Activated CD4-positive, alpha-beta T cell treated with anti-CD3 and anti-CD28 coated beads, Interleukin-2, amount 50 U/mL, for 4 hours (primary cell): ENCODE measurements around the gene ADAMTSL1.

Source experiments
- DNase-seq, 2 experiments: peaks; one replicate each; pipeline ENCODE4 v3.0.0-alpha.2; 2020

Gene ADAMTSL1

DNA sequence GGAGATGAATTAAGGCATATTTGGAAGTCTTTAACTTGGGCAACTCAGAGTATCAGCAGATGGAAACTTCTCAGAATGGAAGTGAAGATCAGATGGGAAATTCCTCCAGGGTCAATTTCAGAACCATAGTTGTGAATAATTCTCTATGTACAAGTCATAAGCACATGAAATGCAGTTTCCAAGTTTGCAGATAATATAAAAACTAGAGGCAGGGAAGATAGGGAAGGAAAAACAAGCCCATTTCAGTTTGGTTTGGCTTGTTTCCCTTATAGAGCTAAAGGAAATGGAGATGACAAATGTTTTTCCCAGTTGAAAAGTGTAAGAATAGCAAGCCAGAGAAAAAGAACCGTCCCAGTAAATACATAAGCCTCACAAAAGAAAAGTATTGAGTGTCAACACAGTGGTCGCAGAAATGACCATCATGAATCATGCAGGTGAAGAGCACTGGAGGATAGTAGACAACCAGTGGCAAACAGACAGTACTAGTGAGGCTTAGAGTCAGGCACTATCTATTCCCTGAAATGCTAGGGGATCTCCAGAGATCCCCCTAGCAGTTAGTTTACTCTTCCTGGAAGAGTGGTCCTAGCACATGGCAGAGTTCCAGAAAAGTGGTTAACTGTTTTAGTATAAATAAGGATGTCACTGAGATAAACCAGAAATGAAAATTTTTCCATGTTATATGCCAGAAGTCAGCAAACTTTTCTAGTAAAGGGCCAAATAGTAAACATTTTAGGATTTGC, 313.1 kb downstream of the ADAMTSL1 start:
- DNase-seq = no peak

DNA sequence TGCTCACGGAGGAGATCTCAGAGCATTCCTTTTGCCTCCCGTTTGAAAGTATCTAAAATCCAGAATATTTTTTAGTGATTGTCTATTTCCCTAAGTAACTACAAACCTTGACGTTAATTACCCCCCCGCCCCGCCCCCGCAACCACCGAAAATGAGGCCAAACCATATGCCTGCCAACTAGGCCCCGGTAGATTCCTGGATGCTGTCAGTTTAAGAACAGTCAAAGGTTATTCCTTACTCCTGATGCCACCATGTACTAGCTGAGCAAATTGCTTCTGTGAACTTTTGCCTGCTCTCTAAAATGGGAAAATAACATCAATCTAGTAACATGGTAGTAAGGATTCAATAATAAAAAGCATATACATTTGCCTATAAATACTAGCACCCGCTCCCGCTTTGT, 314.3 kb downstream of the ADAMTSL1 start:
- no peak for DNase-seq

DNA sequence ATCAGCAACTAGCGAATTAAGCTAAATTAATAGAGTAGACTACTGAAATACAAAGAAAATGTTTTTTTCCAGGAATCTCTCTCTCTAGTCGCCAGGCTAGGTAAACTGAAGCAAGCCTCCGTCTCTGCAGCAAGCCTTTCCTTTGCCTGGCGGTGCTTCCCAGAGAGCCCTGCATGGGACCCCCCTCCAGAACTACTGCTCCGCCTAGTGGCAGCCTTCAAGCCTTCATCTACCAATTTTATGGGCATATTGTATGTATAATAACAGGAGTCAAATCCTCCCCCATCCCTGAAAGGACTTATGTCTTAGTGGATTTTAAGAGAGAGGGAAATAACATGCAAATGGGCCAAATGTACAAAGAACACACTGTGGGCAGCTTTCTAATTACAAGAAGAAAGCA, 317.1 kb downstream of the ADAMTSL1 start:
- DNase-seq = no peak

DNA sequence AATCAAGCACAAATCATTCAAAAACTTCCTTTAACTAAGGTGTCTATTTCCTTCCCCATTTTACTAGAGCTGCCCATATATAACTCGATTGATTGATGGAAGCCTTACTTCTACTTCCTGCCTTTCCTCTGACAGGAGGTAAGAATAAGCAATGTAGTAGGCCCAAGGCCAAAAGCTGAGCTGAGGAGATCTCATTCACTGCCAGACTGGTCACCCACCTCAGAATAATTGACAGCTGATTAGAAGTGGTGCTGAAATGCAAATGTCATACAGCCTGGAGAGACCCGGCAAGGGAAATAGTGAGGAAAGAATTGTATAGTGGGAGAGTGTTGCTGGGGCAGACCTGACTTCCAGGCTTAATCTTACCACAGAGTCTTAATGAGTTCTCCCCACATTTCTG, 319.2 kb downstream of the ADAMTSL1 start:
- DNase-seq = no peak

DNA sequence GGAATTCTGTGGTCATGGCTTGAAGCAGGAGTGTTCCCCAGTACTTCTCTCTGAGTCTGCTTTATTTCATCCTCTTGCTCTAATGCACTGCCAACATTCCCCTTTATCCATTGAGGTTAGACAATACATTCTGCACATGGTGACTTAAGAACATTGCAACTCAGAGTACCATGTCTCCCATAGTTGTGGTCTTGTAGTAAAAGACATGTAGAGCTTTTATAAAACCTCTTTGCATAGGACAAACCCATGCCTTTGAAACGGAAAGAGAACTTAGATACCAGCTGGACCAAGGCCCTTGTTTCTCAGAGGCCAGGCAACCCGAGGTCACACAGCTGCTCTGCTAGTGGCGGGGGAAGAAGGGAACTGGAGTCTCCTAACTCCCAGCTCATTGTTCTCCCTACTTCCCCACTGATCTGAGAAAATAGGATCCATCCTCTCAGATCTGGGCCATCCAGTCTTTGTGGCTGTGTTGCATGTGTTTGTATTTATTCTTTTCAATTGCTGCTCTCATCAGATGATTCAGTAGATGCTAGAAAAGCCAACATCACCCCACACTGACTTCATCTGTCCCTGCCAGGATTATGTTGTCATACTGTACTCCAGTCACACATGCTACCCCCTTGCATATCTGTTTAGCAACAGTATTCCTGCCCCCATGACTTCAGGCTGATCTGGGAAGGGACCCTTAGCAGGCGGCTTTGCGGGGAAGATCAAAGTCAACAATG, 322.2 kb downstream of the ADAMTSL1 start:
- no peak for DNase-seq

DNA sequence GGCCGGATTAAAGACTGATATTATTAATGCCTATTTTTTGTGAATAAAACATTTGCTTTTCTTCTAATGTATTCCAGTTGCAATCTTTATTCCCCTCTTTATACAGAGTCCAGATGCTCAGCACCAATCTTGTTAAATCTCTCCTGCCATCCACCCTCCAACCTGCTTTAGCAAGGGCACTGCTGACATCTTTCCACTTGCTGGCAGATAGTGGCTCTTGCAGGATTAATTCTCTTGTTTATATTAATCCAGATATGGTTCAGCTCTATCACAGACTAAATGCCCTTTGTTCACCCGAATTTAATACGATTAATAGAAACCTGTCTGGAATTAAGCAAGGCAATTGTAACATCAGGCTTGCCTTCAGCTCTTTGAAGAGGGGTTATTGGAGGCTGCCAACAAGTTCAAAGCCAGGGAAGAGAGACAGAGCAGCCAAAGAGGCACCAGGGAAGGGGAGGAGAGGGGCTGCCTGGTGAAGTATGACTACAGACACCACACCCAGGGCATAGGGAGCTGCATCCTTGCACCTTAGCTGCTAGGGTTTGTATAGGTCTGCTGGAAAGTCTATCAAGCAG, 322.8 kb downstream of the ADAMTSL1 start:
- DNase-seq = no peak

DNA sequence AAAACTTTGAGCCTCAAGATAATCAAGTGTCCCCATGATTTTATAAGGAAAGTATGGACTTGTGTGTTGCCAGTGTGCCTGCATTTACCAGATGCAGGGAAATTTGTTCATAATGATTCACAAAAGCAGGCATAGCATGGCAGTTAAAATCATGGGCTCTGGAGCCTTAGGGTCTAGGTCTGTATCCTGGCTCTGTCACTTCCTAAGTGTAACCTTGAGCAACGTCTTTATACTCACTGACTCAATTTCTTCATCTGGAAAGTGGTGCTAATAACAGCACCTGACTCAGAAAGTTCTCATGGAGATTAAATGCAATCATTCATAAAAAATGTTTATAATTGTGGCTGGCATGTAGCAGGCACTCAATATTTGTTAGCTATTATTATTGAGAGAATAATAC, 324.2 kb downstream of the ADAMTSL1 start:
- no peak for DNase-seq

DNA sequence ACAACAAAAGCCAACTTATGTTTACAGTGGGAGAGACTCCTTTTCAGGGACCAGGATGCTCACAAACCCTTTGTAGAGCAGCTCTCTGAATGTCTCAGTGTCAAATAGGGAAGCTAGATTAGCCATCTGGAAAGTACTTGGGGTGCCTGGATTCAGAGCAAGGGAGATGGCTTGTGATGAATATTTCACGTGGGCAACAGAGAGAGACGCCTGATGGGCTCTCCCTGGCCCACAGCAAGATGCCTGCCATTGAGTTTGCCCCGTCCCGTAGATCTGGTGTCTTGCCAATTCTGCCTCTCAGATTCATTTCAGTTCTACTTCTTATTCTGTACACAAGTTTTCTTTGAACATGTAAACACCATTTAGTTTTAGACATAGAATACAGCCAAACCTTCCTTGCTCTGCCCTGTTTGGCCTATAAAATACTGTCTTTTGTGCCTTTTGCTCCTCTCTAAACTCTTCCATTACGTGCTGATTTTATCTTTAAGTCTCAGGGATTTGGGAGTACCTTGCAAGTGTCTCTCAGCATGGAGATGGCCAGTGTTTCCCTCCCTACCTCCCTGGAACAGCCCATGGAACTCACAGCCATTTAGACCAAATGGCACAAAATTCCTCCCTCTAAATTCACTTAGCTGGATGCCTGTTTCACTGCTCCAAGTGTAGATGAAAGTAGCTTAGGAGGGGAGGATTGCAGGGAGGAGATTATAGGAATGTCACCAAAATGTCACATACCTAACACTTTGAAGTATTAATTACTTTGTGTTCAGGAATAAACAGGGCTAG, 324.7 kb downstream of the ADAMTSL1 start:
- DNase-seq = no peak

DNA sequence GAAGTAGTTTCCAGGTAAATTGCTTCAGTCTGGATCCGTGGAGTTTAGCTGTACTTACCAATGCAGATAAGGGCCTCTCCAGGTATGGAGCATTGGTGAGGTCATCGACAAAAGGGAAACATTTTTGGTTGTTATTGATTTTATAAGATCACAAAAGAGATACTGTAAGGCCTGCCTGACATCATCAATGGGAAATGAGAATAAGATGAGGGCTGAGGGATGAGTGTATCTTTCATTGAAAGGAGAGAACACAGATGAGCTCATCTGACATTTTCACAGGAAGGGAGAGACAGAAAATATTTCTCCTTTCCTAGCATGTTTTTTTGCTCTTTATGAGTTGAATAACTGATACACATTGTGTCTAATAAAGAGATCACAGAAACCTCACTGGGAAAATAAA, 325.5 kb downstream of the ADAMTSL1 start:
- DNase-seq = no peak

DNA sequence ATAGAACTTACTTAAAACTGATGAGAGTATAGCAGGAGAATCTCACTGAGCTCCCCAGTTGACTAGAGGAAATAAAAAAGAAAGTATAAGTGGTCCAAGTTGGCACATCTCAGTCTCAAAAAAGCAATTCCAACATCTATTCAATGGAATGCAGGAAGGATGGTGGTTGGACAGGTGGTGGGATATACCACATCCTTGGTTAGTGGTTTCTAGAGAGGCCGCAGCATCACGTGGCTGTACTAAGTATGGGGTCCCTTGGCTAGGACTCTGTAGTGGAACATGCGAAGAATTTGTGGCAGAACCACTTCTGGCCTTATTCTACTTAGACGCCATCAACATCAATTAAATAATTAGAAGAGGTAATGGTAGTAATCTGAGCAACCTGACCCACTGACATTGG, 326.6 kb downstream of the ADAMTSL1 start:
- no peak for DNase-seq

DNA sequence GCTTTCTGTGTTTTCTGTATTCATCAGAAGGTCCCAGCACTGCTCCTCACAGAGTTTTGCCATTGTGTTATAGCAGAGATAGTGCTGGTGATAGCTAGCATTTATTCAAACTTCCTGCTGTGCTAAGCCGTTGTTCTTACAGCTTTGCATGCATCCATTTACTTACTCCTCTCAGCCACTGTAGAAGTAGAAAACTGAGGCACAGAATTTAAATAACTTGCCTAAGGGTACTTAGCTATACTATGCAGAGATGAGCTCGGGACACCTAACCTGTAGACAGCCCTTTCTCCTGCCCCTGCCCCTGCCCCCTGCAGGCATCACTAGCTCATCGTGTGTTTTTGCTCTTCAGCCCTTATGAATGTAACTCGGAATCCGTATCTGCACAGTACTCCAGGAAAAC, 331.4 kb downstream of the ADAMTSL1 start:
- DNase-seq = no peak

DNA sequence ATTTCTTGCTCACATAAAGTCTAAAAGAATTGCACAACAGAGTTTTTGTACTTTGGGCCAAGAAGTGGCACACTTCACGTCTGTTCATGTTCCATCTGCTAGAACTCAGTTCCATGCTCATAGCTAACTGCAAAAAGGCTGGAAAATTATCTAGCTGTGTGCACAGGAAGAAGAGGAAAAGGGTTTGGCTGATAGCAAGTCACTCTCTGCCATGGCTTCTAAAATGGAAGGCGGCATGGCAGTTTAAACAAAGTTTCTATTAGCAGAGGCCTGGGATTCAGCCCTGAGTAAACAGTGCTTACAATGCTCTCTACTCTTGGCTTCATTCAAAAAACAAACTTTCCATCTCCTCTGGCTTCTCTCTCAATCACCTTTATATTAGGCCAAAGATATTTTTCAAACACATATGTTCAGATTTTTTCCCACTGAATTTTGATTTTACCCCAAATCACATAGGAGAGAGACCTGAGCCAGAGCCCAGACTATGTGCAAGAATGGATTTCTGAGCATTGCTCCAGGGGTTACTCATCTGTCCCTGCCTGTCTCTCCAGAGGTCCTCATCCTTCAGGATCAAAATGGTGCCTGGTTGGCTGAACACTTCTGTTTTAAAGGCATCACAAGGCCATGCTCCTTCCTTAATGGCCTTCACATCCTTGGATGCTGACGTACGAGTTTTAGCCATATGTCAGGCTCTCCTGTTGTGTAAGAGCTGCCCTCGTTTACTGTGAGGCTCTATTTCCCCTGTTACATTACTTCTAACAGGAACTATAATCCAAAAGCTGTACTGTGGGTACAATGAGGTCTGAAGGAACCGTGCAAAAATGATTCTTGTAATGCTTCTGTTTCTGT, 332.5 kb downstream of the ADAMTSL1 start:
- DNase-seq = no peak

DNA sequence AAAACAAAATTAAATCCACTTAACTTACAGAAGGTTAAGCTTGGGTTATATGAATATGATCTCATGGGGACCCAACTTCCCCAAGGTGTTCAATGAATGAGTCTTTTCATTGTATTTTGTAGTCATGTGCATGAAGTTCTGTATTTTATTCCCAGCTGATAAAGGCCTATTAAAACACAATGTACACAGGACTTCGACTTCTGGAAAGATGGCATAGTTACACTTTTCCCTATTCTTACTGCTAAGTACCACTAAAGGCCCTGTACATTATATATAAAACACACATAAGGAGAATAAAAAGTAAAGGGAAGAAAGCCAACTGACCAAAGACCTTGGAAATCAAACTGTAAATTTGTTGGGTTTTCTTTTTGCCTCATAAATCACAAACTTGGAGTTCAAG, 336.6 kb downstream of the ADAMTSL1 start:
- DNase-seq = no peak

DNA sequence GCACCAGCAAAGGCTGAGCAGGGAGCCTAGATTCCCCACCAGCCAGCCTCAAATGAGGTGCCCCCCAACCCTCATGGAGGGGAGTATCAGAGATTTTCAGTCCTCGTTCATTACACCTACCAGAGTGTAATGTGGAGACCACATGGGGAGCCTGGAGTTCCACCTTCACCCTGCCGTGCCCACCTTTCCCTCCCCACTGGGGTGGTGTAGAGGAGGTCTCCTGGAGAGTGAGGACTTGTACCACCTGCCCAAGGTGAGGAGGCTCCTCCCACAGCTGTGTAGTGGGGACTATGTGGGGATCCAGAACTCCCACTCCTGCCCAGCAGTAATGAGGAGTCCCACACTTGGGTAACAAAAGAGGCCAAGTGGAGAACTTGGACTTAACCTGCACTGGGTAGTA, 337.2 kb downstream of the ADAMTSL1 start:
- no peak for DNase-seq

DNA sequence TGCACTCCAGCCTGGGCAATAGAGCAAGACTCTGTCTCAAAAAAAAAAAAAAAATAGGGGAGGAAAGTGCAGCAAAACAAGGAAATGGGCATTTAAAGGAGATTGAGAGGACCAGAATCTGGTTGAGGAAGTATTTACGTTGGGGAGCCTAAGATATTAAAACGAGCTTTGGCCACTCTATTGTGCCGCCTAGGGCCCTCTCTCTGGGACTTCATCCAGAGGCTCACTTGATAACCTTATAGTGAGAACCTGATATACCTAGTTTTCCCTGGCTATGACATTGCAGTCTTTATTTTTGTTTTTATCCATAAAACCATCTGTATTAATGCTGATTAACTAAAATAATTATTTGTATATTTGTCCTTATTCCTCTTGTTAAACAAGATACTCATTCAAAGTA, 345.5 kb downstream of the ADAMTSL1 start:
- no peak for DNase-seq

DNA sequence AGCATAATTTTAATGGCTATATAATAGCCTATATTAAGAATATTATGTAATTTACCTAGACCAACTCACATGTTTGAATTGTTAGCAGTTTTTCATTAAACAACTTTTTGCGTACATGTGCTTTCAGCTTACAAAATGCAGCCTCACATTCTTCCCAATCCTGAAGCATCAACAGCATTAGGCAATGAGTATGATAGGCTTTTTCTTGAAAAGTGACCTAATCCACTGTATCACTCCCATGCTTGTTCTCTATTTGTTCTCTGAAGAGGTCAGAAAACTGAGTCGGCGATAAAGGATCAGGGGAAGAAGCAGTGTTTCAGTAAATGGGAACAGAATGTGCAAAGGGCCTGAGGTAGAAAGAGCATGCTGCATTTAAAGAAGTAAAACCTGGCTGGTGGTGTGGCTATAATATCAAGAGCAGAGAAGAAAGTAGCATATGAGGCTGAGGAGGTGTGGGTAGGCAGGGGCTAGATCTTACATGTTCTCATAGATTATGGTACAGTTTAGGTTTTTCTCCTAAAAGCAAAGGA, 346.7 kb downstream of the ADAMTSL1 start:
- DNase-seq = no peak

DNA sequence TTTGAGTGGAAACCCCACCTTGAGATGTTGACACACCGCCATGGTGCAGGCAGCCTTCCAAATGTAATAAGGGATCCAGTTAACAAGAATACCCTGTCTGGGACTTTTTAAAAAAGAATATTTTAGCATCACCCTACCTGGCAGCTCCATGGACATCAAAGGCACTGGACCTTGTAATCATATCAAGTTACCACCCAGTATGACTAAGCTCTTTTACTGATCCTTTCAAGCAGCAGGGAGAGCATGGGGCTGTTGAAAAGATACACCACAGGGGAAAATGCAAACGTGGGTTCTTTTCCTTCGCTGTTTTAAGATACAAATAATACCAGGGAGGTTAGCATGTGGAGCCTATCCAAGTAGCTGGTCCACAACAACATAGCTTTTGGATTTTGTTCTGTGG, 347.8 kb downstream of the ADAMTSL1 start:
- DNase-seq = no peak

DNA sequence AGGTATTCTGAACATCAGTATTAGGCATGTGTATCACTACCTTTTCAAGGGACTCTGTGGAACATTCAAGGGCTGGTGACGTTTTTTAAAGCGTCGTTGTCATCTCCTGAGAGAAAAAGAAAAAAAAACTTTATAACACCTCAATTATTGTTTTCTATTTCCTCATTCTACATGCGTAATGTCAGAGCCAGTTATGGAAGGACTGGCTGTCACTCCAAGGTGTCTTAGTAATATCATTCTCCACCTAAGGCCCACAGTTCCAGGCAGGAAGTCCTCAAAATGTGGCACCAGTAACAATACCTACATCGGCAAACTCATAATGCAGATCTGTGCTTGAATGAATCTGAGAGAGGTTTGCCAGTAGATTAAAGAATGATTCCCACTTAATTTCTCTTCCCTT, 348.9 kb downstream of the ADAMTSL1 start:
- no peak for DNase-seq

DNA sequence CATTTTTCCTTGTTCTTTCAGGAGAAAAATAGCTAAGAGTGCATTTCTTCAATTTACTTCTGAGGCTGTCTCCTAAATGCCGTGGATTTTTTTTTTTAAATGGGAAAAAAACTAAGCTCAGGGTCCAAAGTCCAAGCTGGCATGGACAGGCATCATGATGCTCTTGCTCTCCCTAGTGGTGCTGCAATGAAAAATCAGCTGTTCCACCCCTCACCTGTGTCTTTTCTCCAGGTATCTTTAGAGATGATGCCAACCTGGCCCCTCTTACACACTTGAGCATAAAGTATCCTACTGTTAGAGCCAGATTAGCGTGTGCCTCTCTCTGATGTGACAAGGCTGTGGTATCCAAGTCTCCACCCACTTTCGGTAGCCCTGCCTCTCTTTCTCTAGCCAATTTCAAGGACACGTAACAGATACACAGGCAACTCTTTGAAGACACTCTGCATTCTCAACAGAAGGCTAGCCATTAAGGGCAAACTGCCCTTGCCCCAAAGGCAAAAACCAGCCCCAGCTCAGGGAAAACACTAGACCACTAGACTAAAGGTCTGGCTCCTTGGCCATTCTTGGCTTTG, 350.2 kb downstream of the ADAMTSL1 start:
- no peak for DNase-seq

DNA sequence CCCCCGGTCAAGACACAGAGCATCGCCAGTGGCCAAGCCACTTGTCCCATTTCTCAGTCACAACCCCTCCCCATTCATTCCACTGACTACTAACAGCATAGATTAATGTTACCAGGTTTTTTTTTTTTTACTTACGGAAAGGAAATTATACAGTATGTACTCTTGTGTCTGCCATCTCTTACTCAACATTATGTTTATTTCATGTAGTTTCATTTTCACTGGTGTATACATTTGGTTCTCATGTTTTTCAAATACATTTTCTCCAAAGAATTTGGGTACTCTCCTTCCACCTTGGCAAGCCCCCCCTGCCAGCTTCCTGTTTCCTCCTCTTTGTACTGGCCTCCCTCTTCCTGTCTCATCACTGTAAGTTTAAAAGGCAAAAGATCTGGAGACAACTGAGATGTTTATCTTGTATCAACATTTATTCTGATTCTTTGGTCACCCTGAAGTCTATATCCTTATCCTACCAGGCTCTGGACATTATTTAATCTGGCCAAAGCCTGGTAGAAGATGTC, 351.8 kb downstream of the ADAMTSL1 start:
- no peak for DNase-seq

DNA sequence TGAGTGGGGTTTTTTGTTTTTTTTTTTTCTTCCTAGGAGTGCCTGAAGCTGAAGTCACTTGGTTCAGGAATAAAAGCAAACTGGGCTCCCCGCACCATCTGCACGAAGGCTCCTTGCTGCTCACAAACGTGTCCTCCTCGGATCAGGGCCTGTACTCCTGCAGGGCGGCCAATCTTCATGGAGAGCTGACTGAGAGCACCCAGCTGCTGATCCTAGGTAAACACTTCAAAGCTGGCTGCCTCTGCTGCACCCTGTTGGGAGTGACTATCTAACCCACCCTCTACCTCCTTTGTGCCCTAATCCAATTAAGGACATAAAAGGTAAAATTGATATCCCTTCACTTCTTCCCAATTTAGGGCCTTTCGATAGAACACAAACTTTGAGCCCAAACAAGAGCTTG, 352.3 kb downstream of the ADAMTSL1 start:
- no peak for DNase-seq

DNA sequence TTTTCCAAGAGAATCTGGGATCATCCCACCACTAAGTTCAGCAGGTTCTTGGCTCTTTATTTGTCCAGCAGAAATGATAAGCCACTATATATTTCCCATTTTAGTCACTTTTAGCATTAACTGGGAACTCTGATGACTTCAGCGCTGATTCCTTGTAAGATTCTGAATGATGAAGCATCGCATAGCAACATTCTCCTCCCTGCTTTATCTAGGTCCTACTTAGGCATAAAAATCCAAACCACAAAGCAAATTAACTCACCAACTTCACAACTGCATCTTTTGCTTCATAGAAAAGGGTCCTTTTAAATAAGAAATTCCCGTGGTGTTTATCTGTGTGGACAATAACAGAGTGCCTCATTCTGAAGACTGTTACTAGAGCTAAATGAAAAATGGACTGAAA, 355.1 kb downstream of the ADAMTSL1 start:
- DNase-seq = no peak
